Urinary bladder (tissue), 4 donors: ENCODE measurements around the gene GPRC5C. TPM values are rescaled to one million over a fixed set of nuclear protein-coding genes. Genes with fewer than 3 reads are reported as not detected.
"Not testable (repeated sequence)": the region's sequence is repeated elsewhere in the genome, so short reads cannot be mapped to it uniquely, and the experiment has no call there.

ENCODE experiments used
- DNase-seq: peaks from one replicate; pipeline ENCODE4 v3.0.0-alpha.2; 2015; ENCODE audit errors: extremely low spot score
- H3K27ac ChIP-seq: one replicate; pipeline ENCODE4 v1.5.1; 2013; ENCODE audit warnings: low read depth, mild to moderate bottlenecking, moderate library complexity
- H3K36me3 ChIP-seq: one replicate; pipeline ENCODE4 v1.6.1; 2013; ENCODE audit warnings: mild to moderate bottlenecking, moderate library complexity; ENCODE audit not compliant: insufficient read depth
- H3K4me1 ChIP-seq: one replicate; pipeline ENCODE4 v1.6.1; 2013; ENCODE audit warnings: mild to moderate bottlenecking, moderate library complexity; ENCODE audit not compliant: insufficient read depth
- H3K4me3 ChIP-seq: one replicate; pipeline ENCODE4 v1.5.1; 2013; ENCODE audit warnings: low read depth, low read length
- WGBS: extraction: QIAGEN DNeasy Blood & Tissue Kit; methylation state at CpG from one replicate; pipeline ENCODE4 v1.1.7; 2013; 5-methylcytosine and 5-hydroxymethylcytosine counted together
- polyA plus RNA-seq: library from polyadenylated mRNA; stranded (reverse); fragments of 200-250 nt; gene quantifications from one replicate; pipeline ENCODE4 v1.2.3, GENCODE V29; 2013
- total RNA-seq: library from RNA; depleted of rRNA; stranded (reverse); fragments of >200 nt; gene quantifications from one replicate; pipeline ENCODE4 v1.2.3, GENCODE V29; 2014
- donor health status: healthy with polysubstance abuse.
- donor health status: healthy.

GPRC5C gene
- total and polyA plus RNA-seq, 2 donors, result 27.0 to 40.6 TPM

DNA sequence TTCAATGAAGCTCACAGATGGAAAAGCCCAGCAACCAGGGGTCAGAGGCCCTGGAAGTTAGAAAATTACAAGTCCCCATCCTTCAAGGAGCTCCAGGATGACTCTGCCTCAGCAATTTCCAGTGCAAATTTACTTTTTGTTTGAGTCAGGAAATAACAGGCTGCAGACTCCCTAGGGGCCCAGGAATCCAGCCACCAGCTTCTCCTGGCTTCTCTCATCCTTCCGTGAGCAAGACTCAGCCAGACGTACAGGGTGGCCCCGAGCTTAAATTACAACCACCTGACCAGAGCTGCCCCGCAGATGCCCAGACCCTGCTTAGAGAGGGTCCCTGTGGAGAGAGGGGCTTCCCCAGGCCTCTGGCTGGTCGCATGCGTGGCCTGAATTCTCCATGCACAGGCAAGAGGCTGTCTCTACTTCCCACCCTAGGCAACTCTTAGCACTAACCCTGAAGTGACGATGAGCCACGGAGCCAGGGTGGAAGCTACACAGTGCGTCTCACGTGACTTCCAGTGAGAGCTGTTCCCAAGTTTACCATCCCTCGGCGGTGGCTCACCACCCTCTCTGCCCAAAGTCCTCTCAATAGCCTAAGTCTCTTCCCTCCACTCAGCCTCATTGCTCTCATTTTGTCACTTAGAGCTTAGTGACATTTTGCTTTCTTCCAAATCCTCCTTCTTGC is 37.5 kb upstream of the GPRC5C start:
- no peak for DNase-seq
- Histone ChIP-seq H3K4me1 (no peaks in the 10 kb centered on the region), H3K36me3 (no peaks in the 10 kb centered on the region), H3K4me3 (no peak overlapping the region), H3K27ac (no peak overlapping the region)
- 78% methylated on average over 12 of the region's 12 CpGs for WGBS

DNA sequence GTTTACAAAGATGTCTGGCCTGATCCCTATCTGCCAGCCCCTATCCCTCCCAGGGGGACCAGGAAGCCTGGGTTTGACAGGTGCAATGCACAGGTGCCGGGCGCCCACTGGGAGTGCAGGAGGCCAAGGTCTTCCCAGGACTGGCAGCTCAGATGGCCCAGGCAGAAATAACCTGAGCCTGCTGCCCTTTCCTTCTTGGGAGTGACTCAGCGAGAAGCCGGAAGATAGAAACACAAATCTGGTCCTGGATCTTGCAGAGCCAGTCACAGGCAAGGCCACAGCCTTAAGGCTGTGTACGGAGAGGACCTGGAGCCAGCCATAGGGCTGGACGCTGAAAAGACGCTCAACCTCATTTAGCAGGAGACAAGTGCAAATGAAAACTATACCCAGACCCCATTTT is 36.9 kb upstream of the GPRC5C start:
- H3K27ac ChIP-seq, result no peak overlapping the region
- 83% methylated on average over 7 of the region's 7 CpGs for WGBS
- H3K4me3 ChIP-seq, result no peak overlapping the region
- no peaks in the 10 kb centered on the region for H3K36me3 ChIP-seq
- no peak for DNase-seq
- H3K4me1 ChIP-seq, result no peaks in the 10 kb centered on the region

DNA sequence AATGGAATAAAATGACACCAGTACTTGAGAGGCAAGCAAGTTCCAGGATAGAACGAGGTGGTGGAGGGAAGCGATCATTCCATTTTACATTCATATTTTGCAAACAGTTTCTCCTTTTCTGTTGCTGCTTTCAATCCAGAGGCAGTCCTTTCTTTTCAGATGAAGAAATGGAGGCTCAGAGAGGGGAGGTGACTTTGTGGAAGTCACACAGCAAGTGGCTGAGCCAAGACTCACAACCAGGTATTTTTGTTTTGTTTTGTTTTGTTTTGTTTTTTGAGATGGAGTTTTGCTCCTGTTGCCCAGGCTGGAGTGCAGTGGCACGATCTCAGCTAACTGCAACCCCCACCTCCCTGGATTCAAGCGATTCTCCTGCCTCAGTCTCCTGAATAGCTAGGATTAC is 35.3 kb upstream of the GPRC5C start:
- Histone ChIP-seq H3K4me1 (no peaks in the 10 kb centered on the region), H3K4me3 (no peak overlapping the region), H3K27ac (no peak overlapping the region), H3K36me3 (no peaks in the 10 kb centered on the region)
- no peak for DNase-seq
- WGBS, result 86% methylated on average over 4 of the region's 4 CpGs

DNA sequence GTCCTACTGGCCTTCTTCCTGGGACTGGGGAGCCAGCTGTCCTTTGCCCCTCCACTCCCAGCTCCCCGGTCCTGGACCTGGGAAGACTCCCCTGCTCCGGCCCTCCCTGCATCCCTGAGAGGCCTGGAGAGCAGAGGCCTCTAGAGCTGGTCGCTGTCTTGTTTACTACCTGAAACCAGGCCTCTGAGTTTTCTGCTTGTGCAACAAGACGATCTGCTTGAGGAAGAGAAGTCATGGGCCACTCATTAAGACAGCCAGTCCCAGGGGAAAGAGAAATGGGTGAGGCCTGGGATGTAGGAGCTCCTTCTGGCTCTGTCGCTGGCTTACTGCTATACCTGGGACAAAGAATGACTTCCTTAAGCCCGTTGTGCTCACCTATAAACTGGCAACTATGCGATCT is 29.8 kb upstream of the GPRC5C start:
- Histone ChIP-seq H3K36me3 (no peaks in the 10 kb centered on the region), H3K27ac (no peak overlapping the region), H3K4me1 (no peaks in the 10 kb centered on the region), H3K4me3 (no peak overlapping the region)
- DNase-seq, result no peak
- WGBS, result 82% methylated on average over 7 of the region's 7 CpGs

DNA sequence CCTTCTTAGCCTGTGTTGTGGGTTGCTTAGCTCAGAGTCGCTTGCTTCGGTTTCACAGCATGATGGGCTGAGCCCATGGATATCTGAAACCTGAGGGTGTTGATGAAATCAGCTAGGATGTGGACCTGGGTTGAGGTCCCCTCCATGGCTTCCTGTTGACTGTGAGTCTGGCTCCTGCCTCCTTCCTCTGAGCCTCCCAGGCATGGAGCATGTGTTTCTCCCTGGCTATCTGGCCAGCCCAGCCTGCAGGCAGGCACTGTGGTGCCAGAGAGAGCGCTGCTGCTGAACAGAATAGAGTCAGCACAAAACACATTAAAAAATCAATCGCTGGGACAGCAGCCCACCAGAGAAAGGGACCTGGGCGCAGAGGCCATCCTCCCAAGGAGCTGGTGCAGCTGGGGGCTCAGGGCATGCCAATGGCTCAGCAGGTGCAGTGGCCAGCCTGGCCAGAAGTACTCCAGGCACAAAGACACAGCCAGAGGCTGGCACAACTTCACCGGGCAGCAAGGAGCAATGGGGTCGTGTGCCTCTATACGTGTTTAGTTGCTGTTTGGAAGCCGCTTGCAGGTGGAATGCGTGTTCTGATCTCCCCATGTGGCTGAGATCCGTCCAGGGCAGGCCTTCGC is 28.3 kb upstream of the GPRC5C start:
- Histone ChIP-seq H3K36me3 (no peaks in the 10 kb centered on the region), H3K4me1 (no peaks in the 10 kb centered on the region)
- WGBS, result 62% methylated on average over 12 of the region's 12 CpGs

DNA sequence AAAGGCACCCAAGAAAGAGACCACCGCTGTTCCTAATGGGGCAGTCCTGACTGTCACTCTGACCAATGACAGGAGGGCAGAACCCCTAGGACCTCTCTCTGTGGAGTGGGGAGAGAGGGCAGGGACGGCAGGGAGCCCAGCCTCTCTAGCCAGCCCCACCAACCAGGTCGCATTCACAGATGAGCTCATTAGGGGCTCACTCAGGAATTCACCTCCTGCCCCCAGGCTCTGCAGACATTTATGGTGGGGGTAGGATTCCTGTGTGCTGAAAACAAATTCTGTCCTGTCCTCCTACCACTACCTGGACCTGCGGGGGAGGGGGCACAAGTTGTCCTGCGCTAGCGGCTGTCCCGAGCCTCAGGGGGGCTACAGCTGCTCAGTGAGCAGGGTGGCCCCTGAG is 27.7 kb upstream of the GPRC5C start:
- no peaks in the 10 kb centered on the region for H3K36me3 ChIP-seq
- WGBS, result 30% methylated on average over 7 of the region's 7 CpGs
- no peak overlapping the region for H3K4me3 ChIP-seq
- no peak overlapping the region for H3K27ac ChIP-seq
- DNase-seq, result no peak
- H3K4me1 ChIP-seq, result no peaks in the 10 kb centered on the region

More for the DNA sequence above, 28.3 kb upstream of the GPRC5C start:
- Histone ChIP-seq H3K4me3 (no peak overlapping the region), H3K27ac (no peak overlapping the region)
- DNase-seq, result no peak

DNA sequence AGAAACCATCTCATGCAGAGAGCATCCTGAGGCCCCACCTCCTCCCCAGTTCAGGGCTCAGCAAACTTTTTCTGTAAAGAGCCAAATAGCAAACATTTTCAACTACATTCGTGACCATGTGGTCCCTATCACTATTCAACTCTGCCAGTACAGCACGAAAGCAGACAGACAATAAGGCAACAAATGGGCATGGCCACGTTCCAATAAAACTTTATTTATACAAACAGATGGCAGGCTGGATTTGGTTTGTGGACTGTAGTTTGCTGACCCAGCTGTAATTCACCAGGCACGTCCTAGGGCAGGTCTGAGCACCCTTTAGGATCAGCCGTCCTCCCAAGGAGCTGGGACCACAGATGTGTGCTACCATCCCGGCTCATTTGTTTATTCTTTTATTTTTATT is 27.1 kb upstream of the GPRC5C start:
- Histone ChIP-seq H3K4me1 (no peaks in the 10 kb centered on the region), H3K27ac (no peak overlapping the region), H3K36me3 (no peaks in the 10 kb centered on the region), H3K4me3 (no peak overlapping the region)
- WGBS, result 62% methylated on average over 6 of the region's 6 CpGs
- no peak for DNase-seq

DNA sequence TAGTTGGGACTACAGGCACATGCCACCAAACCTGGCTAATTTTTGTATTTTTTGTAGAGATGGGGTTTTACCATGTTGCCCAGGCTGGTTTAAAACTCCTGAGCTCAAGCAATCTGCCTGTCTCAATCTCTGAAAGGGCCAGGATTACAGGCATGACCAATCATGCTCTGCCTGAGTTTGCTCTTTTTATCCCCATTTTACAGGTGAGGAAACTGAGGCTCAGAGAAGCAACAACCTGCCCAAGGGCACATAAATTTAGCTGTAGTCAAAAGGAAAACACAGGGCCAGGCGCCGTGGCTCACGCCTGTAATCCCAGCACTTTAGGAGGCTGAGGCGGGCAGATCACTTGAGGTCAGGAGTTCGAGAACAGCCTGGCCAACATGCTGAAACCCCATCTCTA is 26.6 kb upstream of the GPRC5C start:
- not testable (repeated sequence) for DNase-seq
- 94% methylated on average over 5 of the region's 5 CpGs for WGBS

DNA sequence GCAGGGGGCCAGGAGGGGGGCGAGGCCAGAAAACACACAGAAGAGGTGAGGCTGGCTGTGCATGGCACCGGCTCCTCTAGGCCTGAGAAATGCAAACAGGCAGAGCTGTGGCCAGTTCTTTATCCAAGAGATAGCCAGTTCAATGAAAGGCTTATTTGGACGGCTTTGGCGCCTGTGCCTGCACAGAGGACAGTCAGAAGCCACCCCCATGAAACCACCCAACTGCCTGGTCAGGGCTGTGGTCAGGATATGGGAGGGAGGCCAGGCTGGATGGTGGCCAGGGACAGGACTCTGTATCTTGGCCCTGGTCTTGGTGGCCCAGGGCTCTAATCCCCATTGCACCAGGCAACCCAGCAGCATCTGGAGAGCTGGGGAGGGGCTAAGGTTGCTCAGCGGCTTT is 24.5 kb upstream of the GPRC5C start:
- Histone ChIP-seq H3K36me3 (no peaks in the 10 kb centered on the region), H3K27ac (no peak overlapping the region), H3K4me1 (no peaks in the 10 kb centered on the region), H3K4me3 (no peak overlapping the region)
- WGBS, result 86% methylated on average over 5 of the region's 5 CpGs
- DNase-seq, result no peak

More for the DNA sequence above, 26.6 kb upstream of the GPRC5C start:
- H3K4me1 ChIP-seq, H3K4me3 ChIP-seq, H3K27ac ChIP-seq, H3K36me3 ChIP-seq: not testable (repeated sequence)

DNA sequence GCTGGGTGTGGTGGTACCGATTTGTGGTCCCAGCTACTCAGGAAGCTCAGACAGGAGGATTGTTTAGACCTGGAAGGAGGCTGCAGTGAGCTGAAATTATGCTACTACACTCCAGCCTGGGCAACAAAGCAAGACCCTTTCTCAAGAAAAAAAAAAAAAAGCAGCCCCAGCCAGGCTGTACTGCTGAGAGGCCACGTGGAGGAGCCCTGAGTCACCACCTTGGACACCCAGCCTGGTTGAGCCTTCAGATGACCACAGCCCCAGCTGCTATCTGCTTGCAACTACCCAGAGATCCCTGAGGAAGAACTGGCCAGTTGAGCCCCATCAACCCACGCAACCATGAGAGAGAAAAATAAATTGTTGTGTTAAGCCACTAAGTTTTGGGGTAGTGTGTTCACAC is 23.6 kb upstream of the GPRC5C start:
- Histone ChIP-seq H3K36me3 (no peaks in the 10 kb centered on the region), H3K27ac (no peak overlapping the region), H3K4me3 (no peak overlapping the region), H3K4me1 (no peaks in the 10 kb centered on the region)
- WGBS, result 69% methylated on average over 3 of the region's 3 CpGs
- DNase-seq, result no peak

DNA sequence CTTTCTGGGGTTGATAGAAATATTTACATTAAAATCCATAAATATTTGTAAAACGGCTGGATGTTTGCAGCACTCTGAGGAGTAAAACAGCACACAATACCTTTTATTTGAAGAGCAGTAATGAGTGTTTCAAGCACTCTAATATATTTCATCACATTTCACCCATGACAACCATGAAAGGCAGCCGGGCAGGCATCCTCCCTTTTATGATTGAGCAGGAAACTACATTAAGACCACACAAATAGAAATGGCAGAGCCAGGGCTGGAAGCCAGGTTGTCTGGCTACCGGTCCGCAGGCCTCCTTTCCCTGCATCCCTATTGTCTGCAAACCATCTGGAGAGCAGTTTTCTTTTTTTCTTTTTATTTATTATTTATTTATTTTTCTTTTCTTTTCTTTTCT is 23.1 kb upstream of the GPRC5C start:
- Histone ChIP-seq H3K4me3 (no peak overlapping the region), H3K36me3 (no peaks in the 10 kb centered on the region), H3K4me1 (no peaks in the 10 kb centered on the region), H3K27ac (no peak overlapping the region)
- WGBS, result 48% methylated on average over 4 of the region's 4 CpGs
- no peak for DNase-seq

DNA sequence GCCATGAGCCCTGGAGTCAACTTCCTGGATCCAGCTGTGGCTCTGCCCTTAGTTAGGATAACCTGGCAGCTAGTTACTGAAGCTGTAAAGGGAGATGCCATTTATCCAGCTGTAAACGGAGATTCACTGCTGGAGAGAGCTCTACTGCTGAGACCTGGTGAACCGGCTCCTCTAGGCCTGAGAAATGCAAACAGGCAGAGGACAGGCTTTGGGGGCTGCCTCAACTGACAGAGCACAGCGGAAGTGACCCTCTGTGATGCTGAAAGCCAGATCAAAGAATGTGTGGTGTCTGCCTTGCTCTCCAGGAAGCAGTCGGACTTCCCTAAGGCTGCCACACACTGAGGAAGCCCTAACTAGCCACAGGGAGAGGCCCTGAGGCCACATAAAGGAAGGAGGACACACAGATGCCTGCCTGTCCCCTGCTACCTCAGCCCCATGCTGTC is 21.9 kb upstream of the GPRC5C start:
- DNase-seq, result no peak
- Histone ChIP-seq H3K4me3 (no peak overlapping the region), H3K36me3 (no peaks in the 10 kb centered on the region), H3K4me1 (no peaks in the 10 kb centered on the region), H3K27ac (no peak overlapping the region)
- 70% methylated on average over 4 of the region's 4 CpGs for WGBS

DNA sequence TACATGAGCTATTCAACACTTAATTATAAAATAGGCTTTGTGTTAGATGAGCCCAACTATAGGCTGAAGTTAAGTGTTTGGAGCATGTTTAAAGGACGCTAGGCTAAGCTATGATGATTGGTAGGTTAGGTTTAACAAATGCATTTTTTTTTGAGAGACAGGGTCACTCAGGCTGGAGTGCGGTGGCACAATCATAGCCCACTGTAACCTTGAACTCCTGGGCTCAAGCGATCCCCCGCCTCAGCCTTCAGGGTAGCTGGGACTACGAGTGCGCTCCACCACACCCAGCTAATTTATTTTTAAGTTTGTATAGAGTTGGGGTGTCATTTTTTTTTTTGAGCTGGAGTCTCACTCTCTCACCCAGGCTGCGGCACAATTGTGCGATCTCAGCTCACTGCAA is 19.3 kb upstream of the GPRC5C start:
- no peaks in the 10 kb centered on the region for H3K4me1 ChIP-seq
- DNase-seq, result no peak
- H3K36me3 ChIP-seq, result no peaks in the 10 kb centered on the region
- 95% methylated on average over 8 of the region's 8 CpGs for WGBS
- no peak overlapping the region for H3K4me3 ChIP-seq
- H3K27ac ChIP-seq, result no peak overlapping the region

DNA sequence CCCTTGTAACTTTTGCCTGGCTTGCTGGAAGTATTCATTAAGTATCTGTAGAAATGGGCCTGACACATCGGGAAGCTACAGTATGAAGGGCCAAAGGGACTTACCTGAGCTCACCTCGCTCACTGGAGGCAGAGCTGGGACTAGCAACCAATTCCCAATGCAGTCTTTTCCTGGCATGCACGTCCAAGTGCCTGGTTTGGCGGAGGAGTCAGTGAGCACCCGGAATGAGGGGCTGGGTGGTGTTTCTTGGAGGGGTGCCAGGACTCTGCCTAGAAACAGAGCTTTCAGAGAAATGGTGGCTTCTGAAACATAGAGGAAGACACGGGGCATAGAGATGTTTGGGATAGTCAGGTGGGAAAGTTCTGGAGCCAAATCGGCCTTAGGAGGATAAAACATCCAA is 18.4 kb upstream of the GPRC5C start:
- Histone ChIP-seq H3K4me1 (no peaks in the 10 kb centered on the region), H3K4me3 (no peak overlapping the region), H3K36me3 (no peaks in the 10 kb centered on the region), H3K27ac (no peak overlapping the region)
- 79% methylated on average over 7 of the region's 7 CpGs for WGBS
- DNase-seq, result no peak
